Calu3 (cell line): ENCODE results near the gene NPY. TPM values are rescaled to one million over a fixed set of nuclear protein-coding genes. Genes with fewer than 3 reads are reported as not detected.

Experiments used
- BruUV-seq: library from RNA; stranded (reverse); fragments of 400-500 nt; replicated peaks from 2 replicates; lab custom pipeline; 2021; lab: Mats Ljungman, UMichigan
- CTCF ChIA-PET: fragments of 300-600 bp; sonication (Branson Sonifier 250); formaldehyde crosslinking; loops from one replicate; lab custom pipeline; 2022; ENCODE audit warnings: antibody characterized with exemption; lab: Charles Lee
- DNase-seq: peaks from one replicate; pipeline ENCODE4 v3.0.0; 2022
- H3K27ac Mint-ChIP-seq: one replicate; pipeline ENCODE4 v1.8.0; 2022; ENCODE audit warnings: mixed read lengths; ENCODE audit not compliant: unreplicated experiment
- H3K27me3 Mint-ChIP-seq: one replicate; pipeline ENCODE4 v1.8.0; 2022; ENCODE audit warnings: mixed read lengths; ENCODE audit not compliant: unreplicated experiment
- H3K36me3 Mint-ChIP-seq: one replicate; pipeline ENCODE4 v1.8.0; 2022; ENCODE audit warnings: mild to moderate bottlenecking, moderate library complexity, mixed read lengths; ENCODE audit not compliant: insufficient read depth, unreplicated experiment
- H3K4me1 Mint-ChIP-seq: one replicate; pipeline ENCODE4 v1.8.0; 2022; ENCODE audit warnings: mild to moderate bottlenecking, low read depth, mixed read lengths; ENCODE audit not compliant: unreplicated experiment
- H3K4me3 Mint-ChIP-seq: one replicate; pipeline ENCODE4 v1.8.0; 2022; ENCODE audit warnings: mild to moderate bottlenecking, low read depth, moderate library complexity, mixed read lengths; ENCODE audit not compliant: unreplicated experiment
- H3K9me3 Mint-ChIP-seq: one replicate; pipeline ENCODE4 v1.8.0; 2022; ENCODE audit warnings: low read depth, mixed read lengths; ENCODE audit not compliant: unreplicated experiment
- CTCF ChIP-seq: fragments of 200-600 bp; IDR thresholded peaks from one replicate; pipeline ENCODE4 v1.8.0; 2022; ENCODE audit warnings: antibody characterized with exemption; ENCODE audit not compliant: unreplicated experiment
- intact Hi-C: fragments of 100-400 bp; cut with micrococcal nuclease; formaldehyde crosslinking; loops from one replicate; pipeline ENCODE4 v1.10.0; 2022; ENCODE audit not compliant: unreplicated experiment
- total RNA-seq: library from RNA; stranded (reverse); gene quantifications from 2 replicates; pipeline ENCODE4 v1.2.3, GENCODE V29; 2022

The NPY gene
- total RNA-seq, 1 experiment from 2014 or later = not detected

GRCh38 chr7:24290004-24290641 lies 6.1 kb downstream of the NPY start:
- H3K27me3 Mint-ChIP-seq = peaks cover 48% of the 10 kb centered on the region
- intact Hi-C loops = loop anchor here (1.0 to 5.0 kb wide), 6 partner anchors 92 to 802 kb away; no protein-coding TSS in a partner anchor
- peak; percentile 59 for DNase-seq
- BruUV-seq = no TSS peak
- no peak overlapping the region for H3K4me3 Mint-ChIP-seq
- peaks cover 13% of the 10 kb centered on the region for H3K4me1 Mint-ChIP-seq
- no peak overlapping the region for H3K27ac Mint-ChIP-seq
- CTCF ChIA-PET = interaction anchor here (1.0 to 1.1 kb wide), 3 partner anchors 10 to 297 kb away, joined by 3 to 6 read pairs (median 3); no protein-coding TSS in a partner anchor
- peak; percentile 54 for TF ChIP-seq CTCF
- H3K36me3 Mint-ChIP-seq = no peaks in the 10 kb centered on the region
- no peaks in the 10 kb centered on the region for H3K9me3 Mint-ChIP-seq

- intact Hi-C loops = loop anchor here (2.0 to 5.0 kb wide), 4 partner anchors 296 to 801 kb away; no protein-coding TSS in a partner anchor
- CTCF ChIA-PET = interaction anchor here (0.9 to 1.0 kb wide), 2 partner anchors 9 to 90 kb away, joined by 3 read pairs; no protein-coding TSS in a partner anchor
- Mint-ChIP-seq H3K36me3 (no peaks in the 10 kb centered on the region), H3K27me3 (peaks cover 55% of the 10 kb centered on the region), H3K4me1 (peaks cover 13% of the 10 kb centered on the region), H3K4me3 (no peak overlapping the region), H3K9me3 (no peaks in the 10 kb centered on the region), H3K27ac (no peak overlapping the region)
- no peak for TF ChIP-seq CTCF
- no peak for DNase-seq
- BruUV-seq = no TSS peak
These were observed 7.3 kb downstream of the NPY start for GRCh38 chr7:24291271-24291670.

GRCh38 chr7:24297362-24297761 lies 13.4 kb downstream of the NPY start:
- TF ChIP-seq CTCF = no peak
- intact Hi-C loops = no loop called here
- CTCF ChIA-PET = no interaction called here

GRCh38 chr7:24298696-24299095 lies 14.7 kb downstream of the NPY start:
- intact Hi-C loops = no loop called here
- Mint-ChIP-seq H3K4me1 (no peaks in the 10 kb centered on the region), H3K27me3 (peaks cover 67% of the 10 kb centered on the region), H3K27ac (no peak overlapping the region), H3K9me3 (no peaks in the 10 kb centered on the region), H3K4me3 (no peak overlapping the region), H3K36me3 (no peaks in the 10 kb centered on the region)
- DNase-seq = no peak
- no peak for TF ChIP-seq CTCF
- CTCF ChIA-PET = no interaction called here
- BruUV-seq = no TSS peak

More at GRCh38 chr7:24297362-24297761, 13.4 kb downstream of the NPY start:
- Mint-ChIP-seq H3K27ac (no peak overlapping the region), H3K36me3 (no peaks in the 10 kb centered on the region), H3K27me3 (peaks cover 60% of the 10 kb centered on the region), H3K9me3 (no peaks in the 10 kb centered on the region), H3K4me3 (no peak overlapping the region), H3K4me1 (no peaks in the 10 kb centered on the region)
- no peak for DNase-seq
- no TSS peak for BruUV-seq
